ENCODE results near the gene CST7. TPM values are rescaled to one million over a fixed set of nuclear protein-coding genes. Genes with fewer than 3 reads are reported as not detected.

Gene CST7
- total and polyA plus RNA-seq, 2 of the 13 experiments (the other 11 are each of a cell fraction or from before 2014, with no cell fraction given) = not detected

- TF ChIP-seq LRRFIP1 (CRISPR knock-in tag; conservative IDR thresholded peaks at IDR 0.05) = no peak
- peak; percentile 62; the same call in 1 of the 2 replicates for TF ChIP-seq TGIF2 (CRISPR knock-in tag; IDR thresholded peaks at IDR 0.05)
- TF ChIP-seq ZNF564 (CRISPR knock-in tag; IDR thresholded peaks at IDR 0.05) = peak; percentile 57; the same call in 1 of the 2 replicates
- TF ChIP-seq ATF2 (CRISPR knock-in tag; IDR thresholded peaks at IDR 0.05) = 0 out of 2 replicates have a peak, but pooled peaks have one; percentile 33
- TF ChIP-seq NR2F2 (IDR thresholded peaks at IDR 0.05; ENCODE audit: borderline replicate concordance, low read depth) = no peak; the same call in 1 of the 2 replicates
- TF ChIP-seq ZNF431 (CRISPR knock-in tag; IDR thresholded peaks at IDR 0.05; ENCODE audit: borderline replicate concordance, low read depth) = peak; percentile 34; the same call in 1 of the 2 replicates
- 0 out of 2 replicates have a peak, but pooled peaks have one; percentile 47 for TF ChIP-seq ZFP1 (CRISPR knock-in tag; IDR thresholded peaks at IDR 0.05)
- no peak for TF ChIP-seq TCF12 (IDR thresholded peaks at IDR 0.05)
- no peak for TF ChIP-seq TCF12 (CRISPR knock-in tag; IDR thresholded peaks at IDR 0.05)
- peak; percentile 31 for TF ChIP-seq ZNF687 (CRISPR knock-in tag; IDR thresholded peaks at IDR 0.05)
- TF ChIP-seq ZNF710 (CRISPR knock-in tag; IDR thresholded peaks at IDR 0.05; ENCODE audit: borderline replicate concordance) = peak; percentile 35; the same call in 1 of the 2 replicates
- TF ChIP-seq BRCA1 (CRISPR knock-in tag; IDR thresholded peaks at IDR 0.05) = peak; percentile 60; the same call in 1 of the 2 replicates
- no peak for TF ChIP-seq CREBL2 (CRISPR knock-in tag; IDR thresholded peaks at IDR 0.05; ENCODE audit: borderline replicate concordance)
- TF ChIP-seq TOPORS (CRISPR knock-in tag; IDR thresholded peaks at IDR 0.05) = no peak
- TF ChIP-seq ZNF772 (CRISPR knock-in tag; IDR thresholded peaks at IDR 0.05) = no peak; the same call in 1 of the 2 replicates
- TF ChIP-seq ZNF672 (CRISPR knock-in tag; IDR thresholded peaks at IDR 0.05) = no peak
These were observed 45.6 kb downstream of the CST7 start (continued) for GRCh38 chr20:24994470-24995368.

Data from HepG2 (cell line).